Measurements from ENCODE around the gene SMPD4.
"Not testable (repeated sequence)": the region's sequence is repeated elsewhere in the genome, so short reads cannot be mapped to it uniquely, and the experiment has no call there.

- TF ChIP-seq POLR2A (IDR thresholded peaks at IDR 0.05; ENCODE audit: control extremely low read depth in 1 of 2, low read depth in 2 of 2, low read length in 2 of 2); GTF2F1 (IDR thresholded peaks at IDR 0.05; ENCODE audit: borderline replicate concordance, low read depth, low read length); EP300 (IDR thresholded peaks at IDR 0.05; ENCODE audit: borderline replicate concordance in 1 of 2, low read depth in 2 of 2, low read length in 2 of 2); KDM1A (IDR thresholded peaks at IDR 0.05; ENCODE audit: borderline replicate concordance, low read length); FOSL1 (IDR thresholded peaks at IDR 0.05; ENCODE audit: insufficient read depth, low read depth, low read length); EZH2 (IDR thresholded peaks at IDR 0.05; ENCODE audit: low read depth, low read length, severe bottlenecking); TAF1 (IDR thresholded peaks at IDR 0.05; ENCODE audit: low read depth, low read length); CTCF (IDR thresholded peaks at IDR 0.05; ENCODE audit: control extremely low read depth in 1 of 3, insufficient read depth in 1 of 3, low read depth in 1 of 3, low read length in 3 of 3): not testable (repeated sequence)
Measured at GRCh38 chr2:130157825-130158514, 23.4 kb downstream of the SMPD4 start.
